ENCODE results near the gene ZNF496.

ZNF496 gene

GRCh38 chr1:247303216-247303615 lies 28.5 kb downstream of the ZNF496 start (continued):
- TF ChIP-seq ZNF266 (tag by site-specific recombination; IDR thresholded peaks at IDR 0.05; ENCODE audit: low read depth) (no peak), ZNF558 (tag by site-specific recombination; IDR thresholded peaks at IDR 0.05) (no peak)

- ChIA-PET CTCF (no interaction called here), POLR2A (no interaction called here)
- Histone ChIP-seq H3K27ac (ENCODE audit: extremely low read depth, low read depth, low read length) (no peak overlapping the region), H3K4me3 (ENCODE audit: low read depth, low read length) (no peak overlapping the region), H3K4me1 (ENCODE audit: control insufficient read depth, insufficient read depth, low read length) (no peaks in the 10 kb centered on the region), H3K36me3 (ENCODE audit: control insufficient read depth in 2 of 2, insufficient read depth in 1 of 2, low read length in 2 of 2) (peaks cover 0 to 64% of the 10 kb centered on the region in 2 experiments; a peak in 1 of 3 replicates), H3K9me3 (ENCODE audit: control insufficient read depth, insufficient read depth, low read depth, low read length) (no peaks in the 10 kb centered on the region)
- no peak for TF ChIP-seq ZNF214 (tag by site-specific recombination; IDR thresholded peaks at IDR 0.05; ENCODE audit: borderline replicate concordance)
- TF ChIP-seq ZNF202 (tag by site-specific recombination; IDR thresholded peaks at IDR 0.05; ENCODE audit: borderline replicate concordance) = no peak
- TF ChIP-seq KLF9 (tag by site-specific recombination; IDR thresholded peaks at IDR 0.05; ENCODE audit: low read depth) = no peak
- no peak for TF ChIP-seq ZBTB17 (tag by site-specific recombination; IDR thresholded peaks at IDR 0.05)
- no peak for TF ChIP-seq ZNF791 (tag by site-specific recombination; IDR thresholded peaks at IDR 0.05)
- TF ChIP-seq KLF16 (tag by site-specific recombination; IDR thresholded peaks at IDR 0.05) = no peak
- TF ChIP-seq IKZF3 (tag by site-specific recombination; IDR thresholded peaks at IDR 0.05) = no peak
- no peak for TF ChIP-seq ZBTB1 (tag by site-specific recombination; IDR thresholded peaks at IDR 0.05)
- TF ChIP-seq ZNF571 (tag by site-specific recombination; IDR thresholded peaks at IDR 0.05) = no peak
- TF ChIP-seq ZNF549 (tag by site-specific recombination; IDR thresholded peaks at IDR 0.05) = no peak
- TF ChIP-seq ZNF433 (tag by site-specific recombination; IDR thresholded peaks at IDR 0.05; ENCODE audit: low read depth) = no peak
- no peak for TF ChIP-seq ZNF747 (tag by site-specific recombination; IDR thresholded peaks at IDR 0.05)
- TF ChIP-seq ZNF768 (tag by site-specific recombination; IDR thresholded peaks at IDR 0.05) = no peak
- TF ChIP-seq ZNF645 (tag by site-specific recombination; IDR thresholded peaks at IDR 0.05) = no peak
- no peak for TF ChIP-seq ZNF133 (tag by site-specific recombination; IDR thresholded peaks at IDR 0.05)
- TF ChIP-seq ZNF16 (tag by site-specific recombination; IDR thresholded peaks at IDR 0.05; ENCODE audit: low read depth) = no peak
- TF ChIP-seq ZNF488 (tag by site-specific recombination; IDR thresholded peaks at IDR 0.05) = no peak
- TF ChIP-seq BCL6B (tag by site-specific recombination; IDR thresholded peaks at IDR 0.05) = no peak
- TF ChIP-seq PRDM1 (tag by site-specific recombination; IDR thresholded peaks at IDR 0.05) = no peak
These were observed 30.5 kb downstream of the ZNF496 start for GRCh38 chr1:247301176-247301540.

DNA sequence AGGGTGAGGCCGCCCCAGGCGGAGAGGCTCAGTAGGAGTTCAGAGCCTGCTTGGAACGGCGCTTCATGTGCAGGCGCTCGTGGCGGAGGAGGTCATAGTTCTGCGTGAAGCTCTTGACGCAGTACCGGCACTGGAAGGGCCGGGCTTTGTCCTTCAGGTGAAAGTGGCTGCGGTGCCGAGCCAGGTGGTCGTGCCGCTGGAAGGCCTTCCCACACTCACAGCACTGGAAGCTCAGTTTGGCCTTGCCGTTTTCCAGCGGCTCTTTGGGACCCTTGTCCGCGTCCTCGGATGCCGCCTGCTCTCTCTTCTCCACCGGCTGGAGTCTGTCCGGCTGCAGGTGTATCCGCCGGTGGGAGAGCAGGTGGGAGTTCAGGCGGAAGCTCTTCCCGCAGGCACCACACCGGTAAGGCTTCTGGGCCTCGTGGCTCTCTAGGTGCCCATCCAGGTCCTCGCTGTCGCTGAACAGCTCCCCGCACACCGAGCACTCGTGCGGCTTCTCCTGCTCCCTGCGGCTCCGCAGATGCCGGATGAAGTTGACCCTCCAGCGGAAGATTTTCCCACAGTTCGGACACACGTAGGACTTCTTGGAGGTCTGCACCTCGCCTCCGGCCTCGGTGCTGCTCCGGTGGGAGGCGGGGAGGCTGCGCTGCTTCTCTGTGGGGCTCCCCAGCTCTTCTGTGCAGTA lies 31.0 kb downstream of the ZNF496 start:
- Histone ChIP-seq H3K9me3 (ENCODE audit: control insufficient read depth, insufficient read depth, low read depth, low read length) (no peaks in the 10 kb centered on the region), H3K4me1 (ENCODE audit: control insufficient read depth, insufficient read depth, low read length) (no peaks in the 10 kb centered on the region), H3K27ac (ENCODE audit: extremely low read depth, low read depth, low read length) (no peak overlapping the region), H3K4me3 (ENCODE audit: low read depth, low read length) (no peak overlapping the region), H3K36me3 (ENCODE audit: control insufficient read depth in 2 of 2, insufficient read depth in 1 of 2, low read length in 2 of 2) (peaks cover 0 to 61% of the 10 kb centered on the region in 2 experiments; a peak in 1 of 3 replicates)
- POLR2A ChIA-PET = no interaction called here
- CTCF ChIA-PET = no interaction called here
- no peak for TF ChIP-seq ZNF660 (tag by site-specific recombination; IDR thresholded peaks at IDR 0.05)
- TF ChIP-seq ZNF274 (IDR thresholded peaks at IDR 0.05; ENCODE audit: low read length) = no peak
- no peak for TF ChIP-seq ZNF274 (tag by site-specific recombination; IDR thresholded peaks at IDR 0.05; ENCODE audit: borderline replicate concordance)
- TF ChIP-seq PRDM6 (tag by site-specific recombination; IDR thresholded peaks at IDR 0.05) = no peak
- TF ChIP-seq ZNF311 (tag by site-specific recombination; IDR thresholded peaks at IDR 0.05; ENCODE audit: borderline replicate concordance) = no peak
- TF ChIP-seq ZNF292 (tag by site-specific recombination; IDR thresholded peaks at IDR 0.05; ENCODE audit: borderline replicate concordance, low read depth) = no peak
- no peak for TF ChIP-seq PBX3 (CRISPR knock-in tag; IDR thresholded peaks at IDR 0.05)
- no peak for TF ChIP-seq ZEB2 (tag by site-specific recombination; IDR thresholded peaks at IDR 0.05)
- TF ChIP-seq SP2 (tag by site-specific recombination; IDR thresholded peaks at IDR 0.05) = no peak
